ENCODE results near the gene FAM210B. TPM values are rescaled to one million over a fixed set of nuclear protein-coding genes. Genes with fewer than 3 reads are reported as not detected.

The FAM210B gene
- total RNA-seq, 1 donor from 2014 or later: 18.7 TPM

- Histone ChIP-seq H3K36me3 (ENCODE audit: control insufficient read depth, insufficient read depth, low read length) (no peaks in the 10 kb centered on the region), H3K4me3 (ENCODE audit: low read depth, low read length) (no peak overlapping the region), H3K27me3 (ENCODE audit: control insufficient read depth, insufficient read depth, low read length) (no peaks in the 10 kb centered on the region)
- DNase-seq (ENCODE audit: low read depth) (peak; percentile 43), FAIRE-seq (no peak)
- TF ChIP-seq CTCF (IDR thresholded peaks at IDR 0.05; ENCODE audit: insufficient read depth, low read length, severe bottlenecking): no peak
Measured at GRCh38 chr20:56414842-56415765, 56.3 kb downstream of the FAM210B start.

- Histone ChIP-seq H3K4me3 (ENCODE audit: low read depth, low read length) (no peak overlapping the region), H3K27me3 (ENCODE audit: control insufficient read depth, insufficient read depth, low read length) (no peaks in the 10 kb centered on the region), H3K36me3 (ENCODE audit: control insufficient read depth, insufficient read depth, low read length) (no peaks in the 10 kb centered on the region)
- DNase-seq (ENCODE audit: low read depth) (no peak), FAIRE-seq (no peak)
- no peak for TF ChIP-seq CTCF (IDR thresholded peaks at IDR 0.05; ENCODE audit: insufficient read depth, low read length, severe bottlenecking)
Measured at GRCh38 chr20:56417402-56417801, 58.6 kb downstream of the FAM210B start.

- peak; percentile 17 for DNase-seq (ENCODE audit: low read depth)
- Histone ChIP-seq H3K27me3 (ENCODE audit: control insufficient read depth, insufficient read depth, low read length) (no peaks in the 10 kb centered on the region), H3K4me3 (ENCODE audit: low read depth, low read length) (no peak overlapping the region), H3K36me3 (ENCODE audit: control insufficient read depth, insufficient read depth, low read length) (no peaks in the 10 kb centered on the region)
- no peak for FAIRE-seq
- no peak for TF ChIP-seq CTCF (IDR thresholded peaks at IDR 0.05; ENCODE audit: insufficient read depth, low read length, severe bottlenecking)
Measured at GRCh38 chr20:56417911-56418310, 59.1 kb downstream of the FAM210B start.

Other genes starting within 250 kb of the FAM210B start
- not detected in 2 replicates for gene MC3R, start 110.2 kb upstream of the FAM210B start, total RNA-seq
- 1.6 and 2.6 TPM in 2 replicates for gene AURKA, start 33.2 kb downstream of the FAM210B start, total RNA-seq
- gene CSTF1, start 33.7 kb downstream of the FAM210B start, total RNA-seq: 21.9 and 22.4 TPM in 2 replicates
- 0.13 TPM in 1 of 2 replicates, not detected in the other for gene CASS4, start 53.3 kb downstream of the FAM210B start, total RNA-seq
- gene RTF2, start 109.7 kb downstream of the FAM210B start, total RNA-seq: 60.0 and 83.6 TPM in 2 replicates
- gene FAM209A, start 165.8 kb downstream of the FAM210B start, total RNA-seq: 0.26 TPM in 1 of 2 replicates, not detected in the other
- 0.26 TPM in 1 of 2 replicates, not detected in the other for gene FAM209B, start 174.3 kb downstream of the FAM210B start, total RNA-seq

All from bronchial epithelial cell (primary cell).